PC-9 (cell line): ENCODE results near the gene PPP1R15A. TPM values are rescaled to one million over a fixed set of nuclear protein-coding genes. Genes with fewer than 3 reads are reported as not detected.
"Not testable (repeated sequence)": the region's sequence is repeated elsewhere in the genome, so short reads cannot be mapped to it uniquely, and the experiment has no call there.

Source experiments
- BruUV-seq: library from RNA; stranded (reverse); fragments of 400-500 nt; replicated peaks from 2 replicates; lab custom pipeline; 2021; lab: Mats Ljungman, UMichigan
- CTCF ChIA-PET: fragments of 300-600 bp; sonication (Branson Sonifier 250); formaldehyde crosslinking; loops from one replicate; lab custom pipeline; 2022; ENCODE audit warnings: antibody characterized with exemption; lab: Charles Lee
- POLR2A ChIA-PET: fragments of 300-600 bp; sonication (Branson Sonifier 250); formaldehyde crosslinking; loops from one replicate; lab custom pipeline; 2022; ENCODE audit warnings: antibody characterized with exemption; ENCODE audit not compliant: unreplicated experiment; lab: Charles Lee
- DNase-seq, 2 experiments: peaks; one replicate each; pipeline versions ENCODE4 v3.0.0 to v3.0.0-alpha.2; 2015 to 2022; ENCODE audit warnings: mixed read lengths in 1 of 2
- H2AFZ ChIP-seq: fragments of 200-600 bp; sonication (generic); 2 replicates; pipeline ENCODE4 v1.8.1; 2017; ENCODE audit warnings: antibody characterized with exemption
- H3F3A ChIP-seq: fragments of 200-600 bp; sonication (generic); 2 replicates; pipeline ENCODE4 v1.8.1; 2017; ENCODE audit warnings: antibody characterized with exemption, mild to moderate bottlenecking, low read depth; ENCODE audit not compliant: insufficient read depth
- H3K27ac ChIP-seq: fragments of 200-600 bp; sonication (generic); 2 replicates; pipeline ENCODE4 v1.6.1; 2016; ENCODE audit warnings: mixed run types
- H3K27me3 ChIP-seq: fragments of 200-600 bp; sonication (generic); 2 replicates; pipeline ENCODE4 v1.6.1; 2016; ENCODE audit warnings: low read depth, mixed run types; ENCODE audit not compliant: insufficient read depth
- H3K36me3 ChIP-seq: fragments of 200-600 bp; sonication (generic); 2 replicates; pipeline ENCODE4 v1.6.1; 2016; ENCODE audit warnings: low read depth, mixed run types
- H3K4me1 ChIP-seq: fragments of 200-600 bp; sonication (generic); replicated peaks from 2 replicates; pipeline ENCODE4 v1.6.1; 2016; ENCODE audit warnings: mixed run types; ENCODE audit not compliant: insufficient read depth
- H3K4me2 ChIP-seq: fragments of 200-600 bp; sonication (generic); 2 replicates; pipeline ENCODE4 v1.6.1; 2017; ENCODE audit warnings: mixed run types
- H3K4me3 ChIP-seq: fragments of 200-600 bp; sonication (generic); 2 replicates; pipeline ENCODE4 v1.6.1; 2016; ENCODE audit warnings: mixed run types
- H3K79me2 ChIP-seq: fragments of 200-600 bp; sonication (generic); 2 replicates; pipeline ENCODE4 v1.6.1; 2017; ENCODE audit warnings: low read depth, mixed run types
- H3K9me2 ChIP-seq: fragments of 200-600 bp; sonication (generic); 2 replicates; pipeline ENCODE4 v1.8.1; 2017; ENCODE audit warnings: mild to moderate bottlenecking; ENCODE audit not compliant: insufficient read depth
- H3K9me3 ChIP-seq: fragments of 200-600 bp; sonication (generic); 2 replicates; pipeline ENCODE4 v1.8.1; 2016; ENCODE audit warnings: low read depth; ENCODE audit not compliant: insufficient read depth
- H4K20me1 ChIP-seq: fragments of 200-600 bp; sonication (generic); 2 replicates; pipeline ENCODE4 v1.8.1; 2017; ENCODE audit not compliant: insufficient read depth
- CTCF ChIP-seq: fragments of 200-600 bp; sonication (generic); conservative IDR thresholded peaks from 2 replicates; pipeline ENCODE4 v1.6.1; 2017; ENCODE audit warnings: mixed run types, antibody characterized with exemption, mild to moderate bottlenecking, moderate library complexity
- EZH2 ChIP-seq: fragments of 200-600 bp; sonication (generic); IDR thresholded peaks from 2 replicates; pipeline ENCODE4 v1.8.0; 2017; ENCODE audit warnings: antibody characterized with exemption, low read depth
- intact Hi-C: fragments of 100-400 bp; cut with micrococcal nuclease; formaldehyde crosslinking; loops from one replicate; pipeline ENCODE4 v1.10.0; 2022; ENCODE audit not compliant: unreplicated experiment
- total RNA-seq: library from RNA; stranded (reverse); gene quantifications from 2 replicates; pipeline ENCODE4 v1.2.3, GENCODE V29; 2021

Gene PPP1R15A
- total RNA-seq, 1 experiment from 2014 or later, result 49.5 TPM

- ChIA-PET POLR2A (no interaction called here), CTCF (no interaction called here)
- Histone ChIP-seq H3K4me3 (no peak overlapping the region), H4K20me1 (no peaks in the 10 kb centered on the region), H3K9me2 (no peaks in the 10 kb centered on the region), H3F3A (0 out of 2 replicates have a peak, but pooled peaks cover 3% of the 10 kb centered on the region), H3K36me3 (no peaks in the 10 kb centered on the region), H3K27me3 (no peaks in the 10 kb centered on the region), H3K79me2 (no peaks in the 10 kb centered on the region), H3K27ac (no peak overlapping the region), H3K4me1 (no peaks in the 10 kb centered on the region), H3K9me3 (no peaks in the 10 kb centered on the region), H2AFZ (no peak overlapping the region), H3K4me2 (no peak overlapping the region)
- no peak for DNase-seq
- no peak for TF ChIP-seq EZH2
- no TSS peak for BruUV-seq
- intact Hi-C loops, result no loop called here
Measured at GRCh38 chr19:48890551-48890950, 18.3 kb downstream of the PPP1R15A start.

GRCh38 chr19:48895226-48895625 lies 23.0 kb downstream of the PPP1R15A start:
- Histone ChIP-seq H3K79me2 (no peaks in the 10 kb centered on the region), H3K4me1 (peaks cover 7% of the 10 kb centered on the region; the same call in 1 of the 2 replicates), H3K36me3 (no peaks in the 10 kb centered on the region), H3K4me2 (no peak overlapping the region), H2AFZ (no peak overlapping the region), H3K27ac (no peak overlapping the region), H3K9me3 (no peaks in the 10 kb centered on the region), H3K27me3 (no peaks in the 10 kb centered on the region), H4K20me1 (no peaks in the 10 kb centered on the region), H3K9me2 (no peaks in the 10 kb centered on the region), H3F3A (peaks cover 15% of the 10 kb centered on the region), H3K4me3 (no peak overlapping the region)
- TF ChIP-seq EZH2, result no peak
- no peak for TF ChIP-seq CTCF
- CTCF ChIA-PET, result no interaction called here
- no TSS peak for BruUV-seq
- intact Hi-C loops, result no loop called here
- POLR2A ChIA-PET, result no interaction called here
- no peak for DNase-seq

- Histone ChIP-seq H3K4me2 (no peak overlapping the region), H4K20me1 (no peaks in the 10 kb centered on the region), H3K9me3 (no peaks in the 10 kb centered on the region), H3K9me2 (no peaks in the 10 kb centered on the region), H2AFZ (no peak overlapping the region), H3K4me1 (peaks cover 14% of the 10 kb centered on the region), H3K27ac (no peak overlapping the region), H3F3A (peaks cover 15% of the 10 kb centered on the region), H3K27me3 (no peaks in the 10 kb centered on the region), H3K4me3 (no peak overlapping the region), H3K36me3 (no peaks in the 10 kb centered on the region), H3K79me2 (peaks cover 9% of the 10 kb centered on the region)
- CTCF ChIA-PET, result interaction anchor here (0.7 kb wide), 2 partner anchors 54 to 200 kb away, joined by 3 to 11 read pairs; no protein-coding TSS in a partner anchor
- POLR2A ChIA-PET, result no interaction called here
- TF ChIP-seq EZH2, result no peak
- TF ChIP-seq CTCF, result no peak
- DNase-seq, result no peak
- no TSS peak for BruUV-seq
- intact Hi-C loops, result loop anchor here (1.0 kb wide), 1 partner anchor 21 kb away; no protein-coding TSS in a partner anchor
Measured at GRCh38 chr19:48896191-48896720, 24.0 kb downstream of the PPP1R15A start.

DNA sequence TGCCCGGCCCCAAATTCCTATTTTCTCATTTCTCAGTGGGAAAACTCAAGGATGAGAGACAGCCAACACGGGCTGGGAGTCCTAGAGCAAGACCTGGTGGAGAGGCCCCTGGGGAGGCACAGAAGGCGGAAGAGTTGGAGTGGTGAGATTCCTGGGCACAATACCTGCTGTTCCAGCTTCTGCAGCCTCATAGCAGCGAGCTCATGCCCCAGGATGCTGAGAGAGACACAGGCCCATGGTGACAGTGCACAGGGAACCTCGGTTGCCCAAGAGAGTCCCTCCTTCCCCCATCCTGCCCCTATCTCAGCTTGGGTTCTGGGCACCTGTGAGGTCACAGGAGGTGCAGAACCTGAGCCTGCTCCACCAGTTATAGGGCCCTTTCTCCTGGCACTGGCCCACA lies 25.0 kb downstream of the PPP1R15A start:
- TF ChIP-seq EZH2 (no peak), CTCF (no peak)
- Histone ChIP-seq H3K4me2 (no peak overlapping the region), H4K20me1 (no peaks in the 10 kb centered on the region), H3K27ac (no peak overlapping the region), H3K4me1 (peaks cover 15% of the 10 kb centered on the region), H3K9me2 (no peaks in the 10 kb centered on the region), H3F3A (peaks cover 15% of the 10 kb centered on the region), H3K36me3 (no peaks in the 10 kb centered on the region), H3K9me3 (no peaks in the 10 kb centered on the region), H3K27me3 (no peaks in the 10 kb centered on the region), H3K79me2 (peaks cover 17% of the 10 kb centered on the region), H3K4me3 (no peak overlapping the region), H2AFZ (no peak overlapping the region)
- no TSS peak for BruUV-seq
- intact Hi-C loops, result no loop called here
- ChIA-PET CTCF (no interaction called here), POLR2A (no interaction called here)
- DNase-seq, result no peak

DNA sequence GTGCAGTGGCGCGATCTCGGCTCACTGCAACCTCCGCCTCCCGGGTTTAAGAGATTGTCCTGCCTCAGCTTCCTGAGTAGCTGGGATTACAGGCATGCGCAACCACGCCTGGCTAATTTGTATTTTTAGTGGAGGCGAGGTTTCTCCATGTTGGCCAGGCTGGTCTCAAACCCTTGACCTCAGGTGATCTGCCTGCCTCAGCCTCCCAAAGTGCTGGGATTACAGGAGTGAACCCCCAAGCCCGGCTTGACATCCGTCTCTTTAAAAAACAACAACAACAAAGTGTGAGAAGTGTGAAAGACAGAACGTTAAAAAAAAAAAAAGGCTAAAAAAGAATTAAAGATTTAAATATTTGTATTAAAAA lies 27.1 kb downstream of the PPP1R15A start:
- H3K9me2 ChIP-seq, H3K36me3 ChIP-seq, H3K27me3 ChIP-seq, BruUV-seq, intact Hi-C loops, DNase-seq, H4K20me1 ChIP-seq, H3K9me3 ChIP-seq: not testable (repeated sequence)
- H3K4me3 ChIP-seq, result peak overlapping the region; percentile 98; the same call in 1 of the 2 replicates
- peak overlapping the region; percentile 95 for H3K4me2 ChIP-seq
- ChIA-PET POLR2A (interaction anchor here (0.8 to 1.5 kb wide), 2 partner anchors 27 to 63 kb away, joined by 4 to 5 read pairs; partner anchors contain the start of gene PPP1R15A), CTCF (interaction anchor here (0.5 kb wide), 2 partner anchors 629 to 1651 kb away, joined by 7 to 21 read pairs; partner anchors contain the start of gene ZNF114)
- peak overlapping the region; percentile 67 for H3K27ac ChIP-seq
- peaks cover 15% of the 10 kb centered on the region for H3K4me1 ChIP-seq
- peaks cover 20% of the 10 kb centered on the region for H3K79me2 ChIP-seq
- peak overlapping the region; percentile 35; the same call in 1 of the 2 replicates for H2AFZ ChIP-seq
- H3F3A ChIP-seq, result peaks cover 15% of the 10 kb centered on the region
